Choroid plexus epithelial cell (primary cell): ENCODE results near the gene SLC13A5.

Experiments used
- DNase-seq: peaks from one replicate; pipeline ENCODE4 v3.0.0-alpha.2; 2010; ENCODE audit warnings: low read depth
- H3K4me3 ChIP-seq: 2 replicates; pipeline ENCODE4 v1.5.1; 2011; ENCODE audit warnings: low read depth, mild to moderate bottlenecking, control low read depth, low read length, moderate library complexity
- TF ChIP-seq, protein P1 (sequence below): conservative IDR thresholded peaks from 2 replicates; pipeline ENCODE4 v1.5.1; 2011; ENCODE audit warnings: low read depth, mild to moderate bottlenecking, control low read depth, inconsistent platforms, low read length, moderate library complexity

SLC13A5 gene

GRCh38 chr17:6721744-6722143 is 8.6 kb upstream of the SLC13A5 start:
- TF ChIP-seq, protein P1, sequence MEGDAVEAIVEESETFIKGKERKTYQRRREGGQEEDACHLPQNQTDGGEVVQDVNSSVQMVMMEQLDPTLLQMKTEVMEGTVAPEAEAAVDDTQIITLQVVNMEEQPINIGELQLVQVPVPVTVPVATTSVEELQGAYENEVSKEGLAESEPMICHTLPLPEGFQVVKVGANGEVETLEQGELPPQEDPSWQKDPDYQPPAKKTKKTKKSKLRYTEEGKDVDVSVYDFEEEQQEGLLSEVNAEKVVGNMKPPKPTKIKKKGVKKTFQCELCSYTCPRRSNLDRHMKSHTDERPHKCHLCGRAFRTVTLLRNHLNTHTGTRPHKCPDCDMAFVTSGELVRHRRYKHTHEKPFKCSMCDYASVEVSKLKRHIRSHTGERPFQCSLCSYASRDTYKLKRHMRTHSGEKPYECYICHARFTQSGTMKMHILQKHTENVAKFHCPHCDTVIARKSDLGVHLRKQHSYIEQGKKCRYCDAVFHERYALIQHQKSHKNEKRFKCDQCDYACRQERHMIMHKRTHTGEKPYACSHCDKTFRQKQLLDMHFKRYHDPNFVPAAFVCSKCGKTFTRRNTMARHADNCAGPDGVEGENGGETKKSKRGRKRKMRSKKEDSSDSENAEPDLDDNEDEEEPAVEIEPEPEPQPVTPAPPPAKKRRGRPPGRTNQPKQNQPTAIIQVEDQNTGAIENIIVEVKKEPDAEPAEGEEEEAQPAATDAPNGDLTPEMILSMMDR, result no peak
- DNase-seq, result no peak
- H3K4me3 ChIP-seq, result no peak overlapping the region

- DNase-seq, result no peak
- no peak overlapping the region for H3K4me3 ChIP-seq
- TF ChIP-seq, protein P1, result no peak
Observed at GRCh38 chr17:6716736-6717135, 3.6 kb upstream of the SLC13A5 start.

DNA sequence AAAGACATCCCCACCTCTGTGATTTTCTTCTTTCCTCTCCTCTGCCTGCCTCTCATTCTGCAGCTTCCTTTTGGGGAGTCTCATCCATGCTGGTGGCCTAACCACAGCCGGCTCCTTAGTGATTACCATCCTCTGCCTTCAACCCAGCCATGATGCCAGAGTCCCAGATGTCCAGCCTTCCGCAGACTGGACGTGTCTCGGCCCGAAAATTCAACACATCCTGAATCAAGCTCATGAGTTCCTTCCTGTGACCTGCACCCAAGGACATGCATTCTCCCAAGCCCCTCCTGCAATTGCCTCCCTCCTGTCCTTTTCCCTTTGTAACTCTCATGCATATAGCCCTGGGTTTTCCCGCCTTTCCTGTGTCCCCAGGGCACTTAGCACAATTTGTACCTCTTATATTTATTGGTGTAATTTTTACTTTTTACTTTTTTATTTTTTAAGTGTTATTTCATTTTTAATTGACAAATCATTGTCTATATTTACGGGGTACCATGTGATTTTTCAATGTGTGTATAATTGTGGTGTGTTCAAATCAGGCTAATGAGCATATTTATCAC is 1.2 kb upstream of the SLC13A5 start:
- no peak overlapping the region for H3K4me3 ChIP-seq
- TF ChIP-seq, protein P1, result no peak
- DNase-seq, result no peak

- H3K4me3 ChIP-seq, result no peak overlapping the region
- TF ChIP-seq, protein P1, result no peak
- no peak for DNase-seq
Observed at GRCh38 chr17:6713918-6714271, 726 bp upstream of the SLC13A5 start.

GRCh38 chr17:6712854-6713129 is 377 bp downstream of the SLC13A5 start:
- no peak overlapping the region for H3K4me3 ChIP-seq
- DNase-seq, result no peak
- TF ChIP-seq, protein P1, result no peak

- DNase-seq, result peak; percentile 25
- H3K4me3 ChIP-seq, result no peak overlapping the region
- TF ChIP-seq, protein P1, result no peak
Observed at GRCh38 chr17:6712058-6712853, 913 bp downstream of the SLC13A5 start.

- TF ChIP-seq, protein P1, result no peak
- no peak for DNase-seq
- no peak overlapping the region for H3K4me3 ChIP-seq
Observed at GRCh38 chr17:6711681-6712057, 1.5 kb downstream of the SLC13A5 start.
